ENCODE data around the gene PLCD3.
A peak's percentile ranks its signal among the peaks of the same experiment; 100 is the strongest.

Gene PLCD3

DNA sequence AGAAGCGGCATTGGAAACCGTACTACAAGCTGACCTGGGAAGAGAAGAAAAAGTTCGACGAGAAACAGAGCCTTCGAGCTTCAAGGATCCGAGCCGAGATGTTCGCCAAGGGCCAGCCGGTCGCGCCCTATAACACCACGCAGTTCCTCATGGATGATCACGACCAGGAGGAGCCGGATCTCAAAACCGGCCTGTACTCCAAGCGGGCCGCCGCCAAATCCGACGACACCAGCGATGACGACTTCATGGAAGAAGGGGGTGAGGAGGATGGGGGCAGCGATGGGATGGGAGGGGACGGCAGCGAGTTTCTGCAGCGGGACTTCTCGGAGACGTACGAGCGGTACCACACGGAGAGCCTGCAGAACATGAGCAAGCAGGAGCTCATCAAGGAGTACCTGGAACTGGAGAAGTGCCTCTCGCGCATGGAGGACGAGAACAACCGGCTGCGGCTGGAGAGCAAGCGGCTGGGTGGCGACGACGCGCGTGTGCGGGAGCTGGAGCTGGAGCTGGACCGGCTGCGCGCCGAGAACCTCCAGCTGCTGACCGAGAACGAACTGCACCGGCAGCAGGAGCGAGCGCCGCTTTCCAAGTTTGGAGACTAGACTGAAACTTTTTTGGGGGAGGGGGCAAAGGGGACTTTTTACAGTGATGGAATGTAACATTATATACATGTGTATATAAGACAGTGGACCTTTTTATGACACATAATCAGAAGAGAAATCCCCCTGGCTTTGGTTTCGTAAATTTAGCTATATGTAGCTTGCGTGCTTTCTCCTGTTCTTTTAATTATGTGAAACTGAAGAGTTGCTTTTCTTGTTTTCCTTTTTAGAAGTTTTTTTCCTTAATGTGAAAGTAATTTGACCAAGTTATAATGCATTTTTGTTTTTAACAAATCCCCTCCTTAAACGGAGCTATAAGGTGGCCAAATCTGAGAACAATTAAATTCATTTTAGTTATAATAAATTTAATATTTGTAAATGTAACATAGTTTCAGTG, 17.7 kb upstream of the PLCD3 start:
- no peak for DNase-seq

DNA sequence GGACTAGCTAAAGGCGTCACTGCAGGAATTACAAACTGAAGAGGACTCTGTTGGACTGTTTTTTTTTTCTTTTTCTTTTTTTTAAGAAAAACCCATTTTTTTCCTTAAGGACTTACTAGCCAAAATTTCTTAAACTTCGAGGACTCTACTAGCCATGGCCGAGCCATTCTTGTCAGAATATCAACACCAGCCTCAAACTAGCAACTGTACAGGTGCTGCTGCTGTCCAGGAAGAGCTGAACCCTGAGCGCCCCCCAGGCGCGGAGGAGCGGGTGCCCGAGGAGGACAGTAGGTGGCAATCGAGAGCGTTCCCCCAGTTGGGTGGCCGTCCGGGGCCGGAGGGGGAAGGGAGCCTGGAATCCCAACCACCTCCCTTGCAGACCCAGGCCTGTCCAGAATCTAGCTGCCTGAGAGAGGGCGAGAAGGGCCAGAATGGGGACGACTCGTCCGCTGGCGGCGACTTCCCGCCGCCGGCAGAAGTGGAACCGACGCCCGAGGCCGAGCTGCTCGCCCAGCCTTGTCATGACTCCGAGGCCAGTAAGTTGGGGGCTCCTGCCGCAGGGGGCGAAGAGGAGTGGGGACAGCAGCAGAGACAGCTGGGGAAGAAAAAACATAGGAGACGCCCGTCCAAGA, 16.8 kb upstream of the PLCD3 start:
- DNase-seq: peak; percentile 17

DNA sequence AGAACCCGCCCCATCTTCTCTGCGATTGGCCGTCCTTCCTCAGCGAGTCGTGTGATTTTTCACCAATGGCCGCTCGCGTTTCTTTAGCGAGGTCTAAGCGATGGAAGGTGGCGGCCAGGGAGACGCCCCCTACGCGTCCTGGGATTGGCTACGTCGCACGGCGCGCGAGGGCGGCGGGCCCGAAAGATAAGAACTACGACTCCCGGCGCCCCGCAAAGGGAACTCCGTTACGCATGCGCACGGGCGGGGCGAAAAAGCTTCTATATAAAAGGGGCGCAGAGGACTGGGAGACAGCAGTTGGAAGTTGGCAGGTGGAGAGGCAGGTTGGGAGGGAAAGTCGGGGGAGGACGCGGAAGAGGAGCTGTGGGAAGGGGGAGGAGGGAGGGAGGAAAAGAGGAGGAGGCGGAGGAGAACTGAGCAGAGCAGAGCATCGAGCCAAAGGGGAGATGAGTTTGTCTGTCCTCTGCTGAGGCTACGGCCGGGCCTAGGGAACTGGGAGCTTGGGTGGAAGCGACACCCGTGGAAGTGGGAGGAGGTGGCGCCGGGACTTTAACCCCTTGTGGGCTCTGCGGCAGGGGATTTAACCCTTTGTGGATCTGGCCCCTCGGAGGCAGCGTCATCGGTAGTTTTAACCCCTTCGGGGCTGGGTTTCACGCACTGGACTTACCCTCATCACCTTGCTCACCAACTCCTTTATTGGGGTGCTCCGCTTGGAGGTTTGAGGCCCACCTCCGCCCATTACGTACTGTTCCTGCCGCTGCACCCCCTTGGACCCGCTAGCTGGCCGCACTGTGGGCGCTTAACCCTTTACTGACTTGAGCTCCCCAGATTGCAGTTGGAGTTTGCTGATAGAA, 16.1 kb upstream of the PLCD3 start, which contains the start of gene HEXIM1:
TSS of gene HEXIM1 (plus strand) at position 293 of the 854 bp plus-strand sequence. CDS start 716 bp downstream, outside the sequence.
- peak; percentile 96 for DNase-seq

DNA sequence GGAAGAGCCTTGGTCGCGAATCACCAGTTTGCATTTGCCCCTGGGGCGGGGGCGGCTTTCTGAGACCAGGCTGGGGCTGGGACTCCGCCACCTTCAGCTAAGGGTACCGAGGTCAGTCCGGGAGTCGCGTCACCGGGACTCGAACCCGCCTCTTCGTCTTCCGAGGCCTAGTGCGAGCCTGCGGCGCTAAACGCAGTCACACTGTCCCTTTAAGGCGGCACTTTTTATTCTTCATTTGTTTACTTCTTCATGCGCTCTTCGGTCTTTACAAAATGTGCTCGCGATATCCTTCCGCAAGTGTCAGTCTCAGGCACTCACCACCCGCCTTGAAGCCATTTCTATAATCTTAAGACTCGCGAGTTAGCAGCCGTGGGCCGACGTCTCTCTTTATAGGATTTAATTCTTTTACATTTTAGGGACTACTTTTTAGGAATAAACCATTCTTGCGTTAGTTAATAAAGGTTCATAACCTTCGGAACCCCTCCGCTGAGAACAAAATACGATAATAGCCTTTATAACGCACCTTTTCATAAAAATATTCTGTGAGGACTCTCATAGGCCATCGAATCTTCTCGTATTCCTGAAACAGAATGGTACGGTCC, 15.4 kb upstream of the PLCD3 start:
- DNase-seq: peak; percentile 90

DNA sequence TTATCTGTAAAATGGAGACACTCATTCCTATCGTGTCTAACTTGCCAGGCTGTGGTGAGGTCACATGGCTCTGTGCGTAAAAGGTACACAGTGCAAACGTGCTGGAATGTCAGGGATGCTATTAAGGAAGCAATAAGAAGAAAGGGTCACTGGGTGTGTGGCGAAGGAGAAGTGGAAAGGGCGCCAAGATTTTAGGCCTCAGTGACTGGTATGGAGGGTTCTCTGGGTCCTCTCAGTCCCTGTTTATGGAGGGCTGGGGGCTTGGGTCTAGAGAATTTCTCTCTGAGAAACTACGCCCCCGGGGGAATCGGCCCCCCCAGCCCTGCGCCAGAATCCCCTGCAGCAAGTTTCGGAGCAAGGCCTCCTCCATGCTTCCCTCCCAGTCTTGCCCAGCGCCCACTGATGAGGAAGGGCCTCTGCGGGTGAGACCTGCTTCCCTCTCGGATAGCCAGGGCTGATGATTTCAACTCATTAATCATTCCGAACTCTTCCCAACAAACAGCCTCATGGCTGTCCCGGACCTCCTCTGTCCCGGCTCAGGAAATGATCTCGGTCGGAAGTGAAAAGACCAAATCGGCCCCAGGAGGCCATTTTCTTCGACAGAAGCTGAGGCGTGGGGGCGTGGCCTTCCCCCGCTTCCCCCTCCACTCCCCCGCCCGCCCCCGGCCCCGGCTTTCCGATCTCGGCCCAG, 14.7 kb upstream of the PLCD3 start:
- no peak for DNase-seq

DNA sequence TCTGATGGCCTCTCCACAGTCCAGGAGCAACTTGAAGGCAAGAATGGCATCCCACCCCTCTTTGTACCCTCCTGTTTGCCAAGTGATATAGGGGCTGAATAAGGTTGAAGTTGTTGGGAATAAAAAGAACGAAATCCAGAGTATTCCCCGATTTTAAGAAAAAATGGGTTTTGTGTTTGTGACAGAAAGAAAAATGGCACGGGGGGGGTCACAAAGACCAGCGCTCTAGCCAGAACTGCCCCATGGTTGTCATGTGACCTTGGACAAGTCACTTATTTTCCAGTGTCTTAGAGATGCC, 14.2 kb upstream of the PLCD3 start:
- DNase-seq: no peak

DNA sequence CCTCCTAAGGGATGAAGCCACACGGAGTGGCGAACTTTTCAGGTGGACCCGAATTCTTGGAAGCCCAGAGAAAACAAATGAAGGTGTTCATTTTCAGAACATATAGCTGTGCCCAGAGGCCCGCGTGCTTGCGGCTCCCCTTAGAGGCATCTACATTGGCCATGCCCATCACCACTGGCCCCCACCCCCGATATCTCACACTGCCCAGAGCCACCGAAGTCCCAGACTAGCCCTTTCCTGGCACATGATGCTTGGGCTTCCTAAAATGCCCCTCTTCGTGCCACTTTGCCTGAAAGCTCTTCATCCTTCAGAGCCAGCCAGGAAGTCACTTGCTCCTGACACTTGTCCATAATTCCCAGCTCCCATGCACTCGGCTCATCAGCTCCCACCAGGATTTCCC, 13.9 kb upstream of the PLCD3 start:
- no peak for DNase-seq

DNA sequence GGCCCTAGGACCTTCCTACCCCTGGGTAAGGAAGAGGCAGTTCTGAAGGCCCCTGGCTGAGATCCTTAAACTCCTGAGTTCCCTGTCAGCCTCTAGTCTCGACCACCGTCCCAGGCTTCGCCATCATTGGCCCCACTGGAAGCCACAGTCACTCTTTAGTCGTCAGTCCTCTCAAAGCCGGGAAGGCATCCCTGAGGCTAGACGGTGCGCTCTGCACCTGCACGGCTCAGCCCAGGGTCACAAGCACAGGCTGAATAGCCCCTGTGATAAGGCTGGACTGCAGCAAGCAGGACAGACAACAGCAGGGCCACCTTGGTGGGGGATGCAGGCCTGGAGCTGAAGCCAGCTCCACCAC, 12.7 kb upstream of the PLCD3 start:
- DNase-seq: no peak

DNA sequence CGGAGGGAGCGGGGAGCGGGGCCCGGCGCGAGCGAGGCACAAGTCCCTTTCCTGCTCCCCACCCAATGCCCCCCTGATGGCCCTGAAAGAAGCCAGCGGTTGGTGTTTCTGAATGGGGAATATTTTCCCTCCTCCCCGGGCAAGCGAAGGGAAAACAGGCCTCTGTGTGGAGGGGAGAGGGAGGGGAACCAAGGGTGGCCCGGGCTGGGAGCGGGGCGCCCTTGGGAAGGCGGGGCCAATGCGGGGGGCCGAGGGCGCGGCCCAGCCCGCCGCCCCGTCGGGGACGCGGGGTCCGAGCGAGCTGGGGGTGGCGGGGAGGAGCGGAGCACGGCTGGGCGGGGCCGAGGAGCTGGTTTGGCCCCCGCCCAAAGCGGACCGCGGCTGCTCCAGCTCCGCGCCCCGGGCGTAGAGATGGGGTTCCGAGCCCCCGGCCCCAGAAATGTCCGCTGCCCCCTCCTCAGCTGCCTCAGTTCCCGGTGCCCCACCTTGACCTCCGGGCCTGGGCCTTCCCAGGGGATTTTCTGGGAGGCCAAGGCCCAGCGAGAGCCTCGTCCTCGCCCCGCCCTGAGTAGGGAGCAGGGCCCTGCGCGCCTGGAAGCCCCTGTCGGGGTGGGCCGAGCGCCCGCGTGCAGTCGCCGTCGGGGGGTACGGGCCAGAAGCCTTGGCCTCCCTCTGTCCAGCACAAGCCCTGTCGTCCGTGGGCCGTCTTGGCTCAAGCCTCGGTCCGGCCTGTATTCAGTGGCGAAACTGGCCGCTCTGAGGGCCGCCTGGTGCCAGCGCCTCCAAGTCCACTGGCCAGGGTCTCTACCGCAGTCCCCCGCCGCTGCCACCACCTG, 12.1 kb upstream of the PLCD3 start:
- no peak for DNase-seq

DNA sequence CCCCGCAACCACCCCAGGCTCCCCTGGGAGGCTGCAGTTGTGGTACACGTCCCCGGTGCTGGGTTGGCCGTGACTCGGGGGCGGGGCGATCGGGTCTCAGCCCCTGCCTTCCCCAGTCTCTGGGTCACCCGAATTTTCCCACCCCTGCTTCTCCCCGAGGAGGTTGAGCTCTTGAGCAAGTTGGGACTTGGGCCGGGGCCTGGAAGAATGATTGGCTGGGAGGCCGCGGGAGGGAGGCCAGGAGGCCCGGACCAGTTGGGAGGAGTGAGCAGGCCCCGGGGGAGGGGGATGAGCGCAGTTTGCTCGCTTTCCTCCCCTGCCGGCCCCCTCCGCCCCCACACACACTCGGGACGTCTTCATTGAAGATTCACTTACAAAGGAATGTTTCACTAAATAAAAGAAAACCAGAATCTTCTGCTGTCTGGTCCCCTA, 11.5 kb upstream of the PLCD3 start:
- no peak for DNase-seq

DNA sequence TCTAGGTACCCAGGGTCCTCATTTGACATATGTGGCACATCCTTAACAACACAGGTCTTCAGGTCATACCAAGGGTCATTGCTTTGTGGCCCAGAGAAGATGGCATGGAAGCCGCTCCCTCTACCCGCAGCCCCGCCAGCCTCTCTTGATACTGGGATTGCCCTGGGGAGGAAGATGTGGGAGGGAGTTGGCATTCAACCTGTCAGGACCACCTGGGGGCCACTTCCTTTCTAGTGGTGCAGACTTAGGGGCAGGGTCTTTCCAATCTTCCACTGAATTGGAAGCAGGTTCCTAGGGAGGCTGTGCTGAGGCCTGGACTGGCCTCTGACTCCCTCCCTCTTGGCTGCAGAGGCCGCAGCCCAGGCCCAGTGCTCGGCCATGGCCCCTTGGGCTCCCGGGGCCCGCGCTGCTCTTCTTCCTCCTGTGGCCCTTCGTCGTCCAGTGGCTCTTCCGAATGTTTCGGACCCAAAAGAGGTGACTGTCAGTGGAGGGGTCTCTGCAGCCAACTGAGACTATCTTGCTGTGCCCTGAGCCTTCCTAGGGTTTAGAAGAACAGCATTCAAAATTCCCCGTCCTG, 10.9 kb upstream of the PLCD3 start:
- no peak for DNase-seq

DNA sequence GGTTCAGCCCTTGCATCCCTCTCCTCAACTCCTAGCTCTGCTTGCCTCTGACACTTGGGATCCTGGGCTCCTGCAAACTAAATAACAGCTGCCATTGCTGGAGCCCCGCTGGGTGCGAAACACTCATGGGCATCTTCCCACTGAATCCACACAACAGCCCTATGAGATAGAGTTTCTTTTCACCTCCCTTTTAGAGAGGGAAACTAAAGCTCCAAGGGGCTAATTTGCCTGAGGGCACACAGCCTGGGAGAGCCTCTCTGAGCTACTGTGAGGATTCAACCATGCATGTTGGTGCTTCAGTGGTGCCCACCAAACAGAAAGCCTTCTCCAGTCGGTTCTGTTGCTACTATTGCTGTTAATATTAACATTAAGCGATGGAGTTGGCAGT, 7.2 kb upstream of the PLCD3 start:
- DNase-seq: no peak

DNA sequence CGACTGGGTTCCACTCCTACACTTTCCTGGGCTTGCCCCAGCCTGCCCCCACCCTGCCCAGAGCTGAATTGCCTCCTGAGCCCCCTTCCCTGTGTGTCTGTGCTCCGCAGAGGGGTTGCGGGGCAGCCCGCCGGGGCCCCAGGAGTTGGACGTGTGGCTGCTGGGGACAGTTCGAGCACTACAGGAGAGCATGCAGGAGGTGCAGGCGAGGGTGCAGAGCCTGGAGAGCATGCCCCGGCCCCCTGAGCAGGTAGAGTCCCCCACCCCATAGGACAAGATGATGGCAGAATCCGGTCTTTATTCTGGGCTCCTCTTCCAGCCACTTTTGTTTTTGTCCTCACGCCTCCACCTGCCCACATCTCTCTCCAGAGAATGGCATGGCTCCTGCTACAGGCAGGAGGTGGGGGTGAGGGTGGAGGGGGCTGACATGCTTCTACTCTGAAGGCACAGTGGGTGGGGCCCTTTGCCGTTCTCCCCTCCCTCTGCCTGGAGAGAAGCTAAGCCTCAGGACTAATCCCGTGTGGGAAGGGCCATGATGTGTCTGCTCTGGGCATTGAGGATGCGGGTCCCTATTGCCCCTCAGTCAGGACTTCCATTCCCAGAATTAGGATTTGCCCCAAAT, 6.7 kb upstream of the PLCD3 start:
- no peak for DNase-seq

DNA sequence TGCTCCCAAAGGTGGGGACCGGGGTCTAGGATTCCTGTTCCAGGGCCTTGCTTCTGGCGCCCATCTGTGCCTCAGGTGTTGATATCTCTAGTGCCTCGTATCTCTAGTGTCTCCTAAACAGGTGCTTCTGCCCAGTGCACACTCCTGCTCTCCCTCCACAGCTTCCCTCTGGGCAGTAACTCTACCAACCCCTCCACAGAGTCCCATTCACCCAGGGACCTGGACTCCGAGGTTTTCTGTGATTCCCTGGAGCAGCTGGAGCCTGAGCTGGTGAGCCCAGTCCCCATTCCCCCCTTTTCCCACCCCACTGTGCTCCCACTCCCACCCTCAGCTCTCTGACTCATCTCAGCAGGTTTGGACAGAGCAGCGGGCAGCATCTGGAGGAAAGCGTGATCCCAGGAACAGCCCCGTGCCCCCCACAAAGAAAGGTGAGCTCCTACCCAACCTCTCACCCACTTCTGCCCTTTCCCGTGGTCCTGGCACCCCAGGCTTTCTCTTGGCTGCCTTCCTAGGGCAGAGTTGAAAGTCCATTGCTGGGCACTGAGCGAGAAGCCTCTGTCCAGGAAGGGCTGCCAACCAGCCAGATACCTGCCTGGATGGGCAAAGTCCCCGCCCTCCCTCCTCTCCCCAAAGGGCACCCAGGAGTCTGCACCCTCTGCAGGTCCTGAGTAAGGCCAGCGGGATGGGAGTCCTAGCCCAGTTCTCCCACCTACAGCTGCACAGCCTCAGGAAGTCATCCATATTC, 5.4 kb upstream of the PLCD3 start:
- no peak for DNase-seq

DNA sequence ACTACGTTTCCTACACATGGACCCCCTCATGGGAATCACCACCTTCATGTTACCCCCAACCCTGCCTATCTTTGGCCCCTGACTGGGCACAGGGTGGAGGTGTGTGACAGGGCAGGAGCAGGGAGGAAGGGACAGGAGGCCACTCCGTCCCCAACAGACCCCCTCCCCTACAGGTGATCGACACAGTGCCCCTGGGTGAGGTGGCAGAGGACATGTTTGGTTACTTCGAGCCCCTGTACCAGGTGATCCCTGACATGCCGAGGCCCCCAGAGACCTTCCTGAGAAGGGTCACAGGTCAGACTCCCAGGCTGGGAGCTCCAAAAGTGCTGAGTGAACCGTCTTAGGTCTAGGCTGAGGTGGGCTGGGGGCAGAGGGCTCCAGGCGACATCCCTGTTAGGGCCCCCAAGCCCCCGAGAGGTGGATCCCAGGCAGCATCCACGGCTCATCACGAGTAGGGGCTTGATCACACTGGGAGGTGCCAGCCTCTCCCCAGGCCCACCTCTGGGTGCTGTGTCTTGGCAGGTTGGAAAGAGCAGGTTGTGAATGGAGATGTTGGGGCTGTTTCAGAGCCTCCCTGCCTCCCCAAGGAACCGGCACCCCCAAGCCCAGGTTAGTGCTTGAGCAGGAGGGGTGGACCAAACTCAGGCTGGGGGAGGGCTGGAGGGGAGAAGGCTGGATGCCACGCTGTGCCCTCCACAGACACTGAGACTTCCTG, 4.7 kb upstream of the PLCD3 start:
- DNase-seq: no peak

DNA sequence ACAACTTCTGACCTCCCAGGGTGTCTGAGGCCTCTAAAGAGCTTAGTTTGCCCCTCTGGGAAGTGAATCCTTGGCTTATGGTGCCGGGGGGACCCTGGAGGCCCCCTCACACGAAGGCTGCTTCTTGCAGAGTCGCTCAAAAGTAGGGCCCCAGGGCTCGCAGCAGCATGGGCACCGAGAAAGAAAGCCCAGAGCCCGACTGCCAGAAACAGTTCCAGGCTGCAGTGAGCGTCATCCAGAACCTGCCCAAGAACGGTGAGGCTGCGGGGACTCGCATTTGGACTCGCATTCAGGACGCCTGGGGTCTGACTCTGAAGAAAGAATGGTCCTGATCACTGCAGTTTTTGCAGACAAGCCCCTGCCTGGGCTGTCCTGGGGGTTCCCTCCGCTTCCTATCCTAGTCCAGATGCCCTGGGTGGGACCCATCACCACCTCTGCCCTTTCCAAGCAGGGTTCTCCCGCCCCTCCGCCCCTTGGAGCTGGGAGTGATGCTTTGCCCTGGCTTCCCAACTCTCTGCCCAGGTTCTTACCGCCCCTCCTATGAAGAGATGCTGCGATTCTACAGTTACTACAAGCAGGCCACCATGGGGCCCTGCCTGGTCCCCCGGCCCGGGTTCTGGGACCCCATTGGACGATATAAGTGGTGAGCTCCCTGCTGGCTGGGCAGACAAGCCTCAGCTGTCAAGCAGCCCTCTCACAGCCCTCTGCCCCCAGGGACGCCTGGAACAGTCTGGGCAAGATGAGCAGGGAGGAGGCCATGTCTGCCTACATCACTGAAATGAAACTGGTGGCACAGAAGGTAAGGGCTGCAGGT, 3.9 kb upstream of the PLCD3 start:
- DNase-seq: no peak

DNA sequence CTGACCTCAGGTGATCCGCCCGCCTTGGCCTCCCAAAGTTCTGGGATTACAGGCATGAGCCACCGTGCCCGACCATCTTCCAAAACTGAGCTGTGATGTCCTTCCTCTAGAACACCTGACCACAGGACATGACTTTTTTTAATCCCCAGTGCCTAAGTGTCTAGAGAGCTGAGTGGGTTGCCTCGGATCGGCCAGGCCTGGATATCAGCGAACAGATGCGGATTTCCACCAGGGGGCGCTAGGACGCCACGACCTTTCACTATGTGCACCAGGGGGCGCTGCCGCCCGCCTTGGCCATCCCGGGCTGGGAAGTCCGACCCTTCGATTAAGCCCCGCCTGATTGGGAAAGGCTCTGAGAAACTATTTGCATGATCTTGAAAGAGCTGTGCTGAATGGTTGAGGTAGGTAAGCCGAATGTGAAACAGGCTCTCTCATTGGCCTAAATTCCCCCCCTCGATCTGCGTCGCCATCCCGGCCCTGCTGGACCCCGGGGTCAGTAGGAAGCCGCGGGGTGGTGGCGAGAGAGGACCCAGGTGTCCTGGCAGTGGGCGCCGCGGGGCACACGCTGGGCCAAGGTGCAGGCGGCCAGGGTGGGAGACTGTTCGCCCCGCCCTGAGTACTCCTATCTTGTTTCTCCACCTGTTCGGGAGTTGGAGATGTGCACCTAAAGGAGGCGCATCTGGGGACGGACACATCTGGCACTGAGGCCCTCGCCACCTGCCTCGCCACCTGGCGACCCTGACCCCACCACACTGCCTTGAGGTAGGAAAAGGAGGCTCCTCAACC, 3.1 kb upstream of the PLCD3 start, which contains the start of gene ACBD4:
TSS of gene ACBD4 (plus strand) at position 496 of the 786 bp plus-strand sequence. CDS start 458 bp downstream, outside the sequence.
- DNase-seq: peak; percentile 74

Data from NCI-H1417 treated with DMSO at 0.1 percent for 48 hours (cell line).